GM12891 (cell line): ENCODE measurements around the gene TEX29.

Source experiments
- POLR2A ChIP-seq: IDR thresholded peaks from 2 replicates; pipeline ENCODE4 v1.6.1; 2011; ENCODE audit warnings: low read depth, low read length, control low read depth
- POLR2AphosphoS5 ChIP-seq: IDR thresholded peaks from 2 replicates; pipeline ENCODE4 v1.6.1; 2011; ENCODE audit warnings: low read depth, low read length, control low read depth
- TAF1 ChIP-seq: IDR thresholded peaks from 2 replicates; pipeline ENCODE4 v1.6.1; 2011; ENCODE audit warnings: low read depth, low read length, control low read depth

DNA sequence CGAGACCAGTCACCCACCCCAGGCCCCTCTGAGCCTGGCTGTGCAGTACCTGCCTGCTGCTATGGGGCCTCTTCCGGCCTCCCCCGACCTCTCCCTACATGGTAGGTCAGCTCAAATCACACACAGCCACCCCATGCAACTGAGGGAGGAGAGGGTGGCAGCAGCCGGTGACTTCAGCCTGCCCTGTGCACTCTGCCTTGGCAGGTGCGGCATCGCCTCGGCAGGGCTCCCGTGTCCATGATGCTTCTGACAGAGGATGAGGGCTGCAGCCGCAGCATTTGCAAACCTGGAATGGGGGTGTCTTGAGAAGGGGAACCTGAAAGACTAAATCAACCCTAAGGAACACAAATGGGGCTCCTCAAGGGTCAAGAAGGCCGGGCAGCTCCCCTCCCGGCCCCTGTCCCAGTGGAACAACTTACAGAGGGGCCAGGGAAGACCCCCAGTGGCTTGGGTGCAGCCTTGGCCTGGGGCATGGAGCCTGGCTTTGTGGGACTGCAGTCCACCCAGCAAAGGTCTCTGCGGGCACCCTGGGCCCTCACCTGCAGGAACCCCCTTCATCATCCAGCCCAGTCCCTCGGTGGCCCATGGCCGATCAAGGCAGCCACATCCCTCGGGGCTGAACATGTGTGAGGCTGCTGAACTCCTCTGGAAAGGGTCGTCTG is 6.7 kb downstream of the TEX29 start:
- TF ChIP-seq POLR2AphosphoS5 (no peak), POLR2A (no peak), TAF1 (no peak)
